SK-N-MC (cell line): ENCODE measurements around the gene METAP1.
"Not testable (repeated sequence)": the region's sequence is repeated elsewhere in the genome, so short reads cannot be mapped to it uniquely, and the experiment has no call there.

Experiments
- DNase-seq: peaks from one replicate; pipeline ENCODE4 v3.0.0-alpha.2; 2011; ENCODE audit warnings: low read depth, low spot score
- H3K27ac ChIP-seq: fragments of 200-600 bp; sonication (generic); 2 replicates; pipeline ENCODE4 v1.5.1; 2016; ENCODE audit warnings: mixed run types
- H3K36me3 ChIP-seq: fragments of 200-600 bp; sonication (generic); 2 replicates; pipeline ENCODE4 v1.6.1; 2017; ENCODE audit warnings: antibody characterized with exemption, low read length, mixed read lengths; ENCODE audit not compliant: insufficient read depth
- H3K4me3 ChIP-seq: fragments of 200-600 bp; sonication (generic); 2 replicates; pipeline ENCODE4 v1.5.1; 2016
- H3K9ac ChIP-seq: fragments of 200-600 bp; sonication (generic); 2 replicates; pipeline ENCODE4 v1.8.0; 2017; ENCODE audit warnings: mixed run types, mixed read lengths; ENCODE audit not compliant: insufficient read length
- H3K9me3 ChIP-seq: fragments of 200-600 bp; sonication (generic); 2 replicates; pipeline ENCODE4 v1.6.1; 2017; ENCODE audit warnings: low read depth, mild to moderate bottlenecking, antibody characterized with exemption, low read length, moderate library complexity, mixed read lengths
- EZH2 ChIP-seq: fragments of 200-600 bp; sonication (generic); IDR thresholded peaks from one replicate; pipeline ENCODE4 v1.6.1; 2017; ENCODE audit warnings: antibody characterized with exemption
- FOXP2 ChIP-seq: optimal IDR thresholded peaks from 2 replicates; pipeline ENCODE3; 2011; ENCODE audit warnings: mild to moderate bottlenecking, moderate library complexity; ENCODE audit not compliant: insufficient read depth; ENCODE audit errors: extremely low read length, control extremely low read depth
- POLR2AphosphoS5 ChIP-seq: IDR thresholded peaks from 2 replicates; pipeline ENCODE4 v1.6.1; 2012; ENCODE audit warnings: mild to moderate bottlenecking, low read depth, low read length, borderline replicate concordance

METAP1 gene

DNA sequence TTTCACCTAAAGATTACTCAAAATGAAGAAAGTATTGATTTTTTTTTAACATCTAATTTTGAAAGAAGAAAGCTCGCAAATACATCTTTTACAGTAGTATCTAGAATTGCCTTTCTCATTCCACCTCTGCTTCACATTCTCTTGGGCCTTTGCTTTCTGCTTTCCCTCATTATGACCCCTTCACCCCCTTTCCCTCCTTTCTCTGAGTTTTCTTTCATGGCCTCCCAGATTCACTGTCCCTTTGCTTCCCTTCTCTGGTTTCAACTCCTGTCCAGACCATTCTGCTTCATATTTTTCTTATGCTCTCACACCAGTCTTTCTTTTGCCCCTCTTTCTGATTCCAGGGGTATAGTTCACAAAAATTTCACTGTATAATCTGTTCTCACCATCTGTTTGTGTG is 64.0 kb downstream of the METAP1 start:
- Histone ChIP-seq H3K4me3 (no peak overlapping the region), H3K9ac (no peak overlapping the region), H3K27ac (peak overlapping the region; percentile 22; the same call in 1 of the 2 replicates)

DNA sequence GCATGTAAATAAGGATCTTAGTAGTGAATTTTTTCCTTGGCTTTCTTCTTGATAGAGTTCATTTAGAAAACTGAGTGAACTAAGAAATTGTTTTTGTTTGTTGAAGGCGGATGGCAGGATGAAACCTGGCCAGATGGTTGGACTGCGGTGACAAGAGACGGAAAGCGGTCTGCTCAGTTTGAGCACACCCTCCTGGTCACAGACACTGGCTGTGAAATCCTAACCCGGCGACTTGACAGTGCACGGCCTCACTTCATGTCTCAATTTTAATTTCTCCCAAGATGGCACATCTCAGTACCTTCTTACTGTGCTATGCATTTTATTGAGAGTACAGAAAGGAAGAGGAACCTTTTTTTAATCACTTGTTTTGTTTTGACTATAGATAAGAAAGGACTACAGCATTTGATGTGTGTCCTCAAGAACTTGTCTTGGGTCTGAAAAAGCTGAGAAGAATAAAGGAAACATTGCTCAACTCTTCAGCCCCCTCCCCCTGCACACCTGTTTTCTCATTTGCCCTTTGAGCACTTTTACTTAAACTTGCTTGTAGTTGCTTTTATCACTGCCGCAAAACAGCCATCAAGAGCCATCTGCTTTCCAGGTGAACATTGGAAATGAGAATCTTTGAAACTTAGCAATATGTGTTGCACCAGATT is 65.7 kb downstream of the METAP1 start:
- H3K36me3 ChIP-seq = peaks cover 56% of the 10 kb centered on the region
- H3K27ac ChIP-seq = no peak overlapping the region
- TF ChIP-seq FOXP2 (no peak), EZH2 (no peak), POLR2AphosphoS5 (no peak)
- H3K9ac ChIP-seq = no peak overlapping the region
- H3K9me3 ChIP-seq = no peaks in the 10 kb centered on the region
- DNase-seq = no peak
- H3K4me3 ChIP-seq = no peak overlapping the region

More for the DNA sequence above, 64.0 kb downstream of the METAP1 start:
- TF ChIP-seq EZH2 = no peak
- no peak for TF ChIP-seq POLR2AphosphoS5
- no peak for TF ChIP-seq FOXP2
- peaks cover 57% of the 10 kb centered on the region for H3K36me3 ChIP-seq
- no peak for DNase-seq
- no peaks in the 10 kb centered on the region for H3K9me3 ChIP-seq

DNA sequence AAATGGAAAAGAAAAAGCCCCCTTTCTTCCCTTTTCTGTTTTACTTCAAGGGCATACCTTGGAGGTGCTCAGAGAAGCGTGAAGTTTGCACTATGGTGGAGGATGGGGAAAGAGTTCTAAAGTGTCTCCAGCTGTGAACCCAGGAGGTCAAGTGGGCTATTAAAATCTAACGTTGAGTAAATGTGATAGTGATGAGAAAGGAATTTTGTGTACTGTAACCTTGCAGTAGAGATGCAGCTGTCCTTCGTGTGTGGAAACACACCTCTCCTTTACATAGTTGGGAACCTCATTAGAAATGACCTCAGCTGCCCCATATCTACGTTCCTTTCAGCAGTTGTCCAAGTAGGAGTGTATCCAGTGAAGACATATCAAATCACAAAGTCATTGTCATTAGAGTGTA is 66.6 kb downstream of the METAP1 start:
- no peak overlapping the region for H3K9ac ChIP-seq
- H3K9me3 ChIP-seq = no peaks in the 10 kb centered on the region
- peaks cover 63% of the 10 kb centered on the region for H3K36me3 ChIP-seq
- TF ChIP-seq FOXP2 = no peak
- TF ChIP-seq EZH2 = no peak
- no peak for TF ChIP-seq POLR2AphosphoS5
- no peak overlapping the region for H3K4me3 ChIP-seq
- no peak overlapping the region for H3K27ac ChIP-seq
- DNase-seq = no peak

DNA sequence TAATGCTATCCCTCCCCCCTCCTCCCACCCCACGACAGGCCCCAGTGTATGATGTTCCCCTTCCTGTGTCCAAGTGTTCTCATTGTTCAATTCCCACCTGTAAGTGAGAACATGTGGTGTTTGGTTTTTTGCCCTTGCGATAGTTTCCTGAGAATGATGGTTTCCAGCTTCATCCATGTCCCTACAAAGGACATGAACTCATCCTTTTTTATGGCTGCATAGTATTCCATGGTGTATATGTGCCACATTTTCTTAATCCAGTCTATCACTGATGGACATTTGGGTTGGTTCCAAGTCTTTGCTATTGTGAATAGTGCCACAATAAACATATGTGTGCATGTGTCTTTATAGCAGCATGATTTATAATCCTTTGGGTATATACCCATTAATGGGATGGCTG is 70.0 kb downstream of the METAP1 start:
- not testable (repeated sequence) for H3K4me3 ChIP-seq, DNase-seq, H3K9ac ChIP-seq, H3K9me3 ChIP-seq, H3K27ac ChIP-seq
- peaks cover 56% of the 10 kb centered on the region for H3K36me3 ChIP-seq

DNA sequence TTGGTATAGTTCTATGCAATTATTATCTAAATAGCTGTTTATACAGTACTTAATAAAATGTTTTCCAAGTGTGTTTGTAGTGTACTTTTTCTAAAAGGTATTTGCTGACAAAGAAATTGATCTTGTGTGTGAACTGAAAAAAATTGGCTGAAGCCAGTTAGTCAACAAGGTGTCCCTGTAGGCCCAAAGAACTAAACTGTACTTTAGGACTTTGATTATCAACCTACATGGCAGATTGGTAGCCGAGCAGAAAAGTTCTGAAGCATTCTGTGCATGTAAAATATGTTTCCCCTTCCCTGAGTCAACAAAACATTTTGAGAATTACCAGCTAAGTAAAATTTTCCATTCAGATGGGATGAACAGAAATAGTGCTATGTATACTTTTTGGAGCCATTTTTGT is 72.1 kb downstream of the METAP1 start:
- Histone ChIP-seq H3K36me3 (peaks cover 62% of the 10 kb centered on the region), H3K27ac (peak overlapping the region; percentile 61)
- TF ChIP-seq EZH2 = no peak
- TF ChIP-seq POLR2AphosphoS5 = no peak
- no peak for TF ChIP-seq FOXP2

DNA sequence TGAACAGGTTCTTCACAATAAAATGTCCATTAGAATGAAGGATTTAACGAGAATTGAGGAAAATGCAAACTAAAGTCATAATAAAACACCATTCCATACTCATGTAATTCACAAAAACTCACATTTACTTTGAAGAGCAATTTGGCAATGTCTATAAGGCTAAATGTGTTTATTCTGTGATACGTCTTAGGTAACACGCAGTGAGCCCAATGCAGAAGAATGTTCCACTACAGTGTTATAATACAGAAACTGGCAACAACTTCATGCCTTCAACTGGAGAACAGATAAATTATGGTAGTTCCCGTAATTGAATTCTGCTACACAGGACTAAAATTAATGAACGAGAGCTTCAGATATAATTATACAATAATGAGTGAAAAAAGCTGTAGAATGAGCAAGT is 75.6 kb downstream of the METAP1 start:
- no peaks in the 10 kb centered on the region for H3K9me3 ChIP-seq
- H3K9ac ChIP-seq = no peak overlapping the region
- no peak for TF ChIP-seq EZH2
- no peak for TF ChIP-seq POLR2AphosphoS5
- no peak for TF ChIP-seq FOXP2
- no peak overlapping the region for H3K27ac ChIP-seq
- no peak for DNase-seq
- H3K4me3 ChIP-seq = no peak overlapping the region
- peaks cover 79% of the 10 kb centered on the region for H3K36me3 ChIP-seq

More for the DNA sequence above, 72.1 kb downstream of the METAP1 start:
- Histone ChIP-seq H3K4me3 (no peak overlapping the region), H3K9ac (no peak overlapping the region), H3K9me3 (no peaks in the 10 kb centered on the region)
- DNase-seq = no peak

DNA sequence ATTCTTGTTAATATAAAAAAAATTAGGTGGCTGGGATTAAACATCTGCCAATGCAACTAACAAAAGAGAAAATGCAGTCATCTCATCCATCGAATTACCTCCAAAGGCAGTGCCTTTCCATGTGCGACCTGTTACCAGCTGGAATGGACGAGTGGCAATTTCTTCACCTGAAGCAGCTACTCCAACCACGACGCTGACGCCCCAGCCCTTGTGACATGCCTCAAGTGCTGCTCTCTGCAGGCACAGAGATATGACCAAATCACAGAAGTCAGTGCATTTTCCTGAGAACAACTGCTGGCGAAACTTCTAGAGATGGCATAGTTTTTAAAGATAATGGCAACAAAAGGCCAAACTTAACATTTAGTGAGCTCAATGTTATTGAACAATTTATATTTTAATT is 79.3 kb downstream of the METAP1 start:
- no peaks in the 10 kb centered on the region for H3K9me3 ChIP-seq
- no peak overlapping the region for H3K9ac ChIP-seq
- no peak overlapping the region for H3K4me3 ChIP-seq
- no peak for DNase-seq
- no peak overlapping the region for H3K27ac ChIP-seq
- peaks cover 91% of the 10 kb centered on the region for H3K36me3 ChIP-seq
- TF ChIP-seq EZH2 (no peak), POLR2AphosphoS5 (no peak), FOXP2 (no peak)

DNA sequence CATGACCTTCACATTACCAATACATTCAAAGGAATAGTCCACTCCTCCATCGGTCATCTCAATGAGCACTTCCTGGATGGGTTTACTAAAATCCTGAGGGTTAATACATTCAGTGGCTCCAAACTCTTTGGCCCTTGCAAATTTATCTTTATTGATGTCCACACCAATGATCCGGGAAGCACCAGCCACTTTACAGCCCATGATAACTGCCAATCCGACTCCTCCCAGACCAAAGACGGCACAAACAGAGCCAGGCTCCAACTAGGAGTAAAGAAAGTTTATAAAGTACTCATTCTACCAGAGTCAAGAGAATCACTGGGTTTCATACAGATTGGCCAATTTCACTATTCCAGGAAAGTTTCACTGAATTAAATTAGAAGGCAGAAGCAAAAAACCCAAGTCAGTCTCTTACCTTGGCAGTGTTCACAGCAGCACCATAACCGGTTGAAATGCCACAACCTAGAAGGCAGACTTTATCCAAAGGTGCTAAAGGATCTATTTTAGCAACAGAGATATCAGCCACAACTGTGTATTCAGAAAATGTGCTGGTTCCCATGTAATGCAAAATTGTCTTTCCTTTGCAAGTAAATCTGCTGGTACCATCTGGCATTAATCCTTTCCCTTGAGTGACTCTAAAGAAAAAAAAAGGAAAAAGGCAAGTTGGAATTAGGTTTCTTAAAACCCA is 80.9 kb downstream of the METAP1 start:
- DNase-seq = no peak

DNA sequence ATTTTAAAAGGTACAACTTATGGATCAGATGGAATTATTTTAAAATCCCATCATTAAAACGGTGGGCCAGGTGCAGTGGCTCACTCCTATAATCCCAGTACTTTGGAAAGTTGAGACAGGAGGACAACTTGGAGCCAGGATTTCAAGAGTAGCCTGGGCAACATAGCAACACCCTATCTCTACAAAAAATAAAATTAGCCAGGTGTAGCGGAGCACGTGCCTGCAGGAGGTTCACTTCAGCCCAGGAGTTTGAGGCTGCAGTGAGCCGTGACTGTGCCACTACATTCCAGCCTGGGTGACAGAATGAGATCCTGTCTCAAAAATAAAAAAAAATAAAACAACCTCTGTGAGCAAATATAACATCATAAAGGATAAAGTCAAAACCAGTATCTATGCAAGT is 81.7 kb downstream of the METAP1 start:
- H3K27ac ChIP-seq = no peak overlapping the region; the same call in 1 of the 2 replicates
- H3K36me3 ChIP-seq = peaks cover 92% of the 10 kb centered on the region
- H3K9ac ChIP-seq = no peak overlapping the region
- no peak overlapping the region for H3K4me3 ChIP-seq
- no peaks in the 10 kb centered on the region for H3K9me3 ChIP-seq
- DNase-seq = no peak
- TF ChIP-seq POLR2AphosphoS5 = no peak
- TF ChIP-seq FOXP2 = no peak
- TF ChIP-seq EZH2 = no peak

More for the DNA sequence above, 80.9 kb downstream of the METAP1 start:
- TF ChIP-seq POLR2AphosphoS5 (no peak), EZH2 (no peak), FOXP2 (no peak)
- Histone ChIP-seq H3K9me3 (no peaks in the 10 kb centered on the region), H3K27ac (no peak overlapping the region; the same call in 1 of the 2 replicates), H3K4me3 (no peak overlapping the region), H3K9ac (no peak overlapping the region), H3K36me3 (peaks cover 92% of the 10 kb centered on the region)
